GM19239 (cell line): ENCODE measurements around the gene MEOX1.
A peak's percentile ranks its signal among the peaks of the same experiment; 100 is the strongest.

ENCODE experiments used
- DNase-seq: peaks from one replicate; pipeline ENCODE4 v3.0.0; 2011; ENCODE audit warnings: low spot score; ENCODE audit not compliant: insufficient read length
- FAIRE-seq: peaks from 2 replicates; lab custom pipeline; 2011; peaks lifted over from hg19 to GRCh38; lab: Jason Lieb, UNC

The MEOX1 gene

GRCh38 chr17:43683928-43684653 is 22.4 kb upstream of the MEOX1 start:
- DNase-seq (no peak), FAIRE-seq (no peak)

- no peak for DNase-seq
- FAIRE-seq, result no peak
Observed at GRCh38 chr17:43680461-43680860, 18.7 kb upstream of the MEOX1 start.

GRCh38 chr17:43679911-43680310 is 18.2 kb upstream of the MEOX1 start:
- FAIRE-seq (no peak), DNase-seq (no peak)

GRCh38 chr17:43679401-43679800 is 17.7 kb upstream of the MEOX1 start:
- FAIRE-seq, result no peak

GRCh38 chr17:43676471-43676870 is 14.7 kb upstream of the MEOX1 start:
- no peak for FAIRE-seq
- no peak for DNase-seq

More at GRCh38 chr17:43679401-43679800, 17.7 kb upstream of the MEOX1 start:
- no peak for DNase-seq

GRCh38 chr17:43674394-43674793 is 12.7 kb upstream of the MEOX1 start:
- no peak for DNase-seq
- no peak for FAIRE-seq

GRCh38 chr17:43673516-43674323 is 12.0 kb upstream of the MEOX1 start:
- DNase-seq, result peak; percentile 39
- FAIRE-seq, result peak; percentile 56

GRCh38 chr17:43671755-43672519 is 10.2 kb upstream of the MEOX1 start:
- FAIRE-seq (no peak), DNase-seq (no peak)

- FAIRE-seq, result no peak
- no peak for DNase-seq
Observed at GRCh38 chr17:43671031-43671692, 9.4 kb upstream of the MEOX1 start.

GRCh38 chr17:43670645-43671030 is 8.9 kb upstream of the MEOX1 start:
- no peak for FAIRE-seq
- no peak for DNase-seq

GRCh38 chr17:43669971-43670644 is 8.4 kb upstream of the MEOX1 start:
- DNase-seq (no peak), FAIRE-seq (no peak)

GRCh38 chr17:43667947-43668348 is 6.2 kb upstream of the MEOX1 start:
- no peak for FAIRE-seq
- DNase-seq, result no peak

- DNase-seq, result no peak
- FAIRE-seq, result no peak
Observed at GRCh38 chr17:43667506-43667905, 5.8 kb upstream of the MEOX1 start.

GRCh38 chr17:43665937-43666236 is 4.2 kb upstream of the MEOX1 start:
- FAIRE-seq, result no peak
- no peak for DNase-seq

GRCh38 chr17:43665084-43665936 is 3.6 kb upstream of the MEOX1 start:
- FAIRE-seq, result no peak

GRCh38 chr17:43664096-43664495 is 2.4 kb upstream of the MEOX1 start:
- DNase-seq, result no peak
- no peak for FAIRE-seq

More at GRCh38 chr17:43665084-43665936, 3.6 kb upstream of the MEOX1 start:
- DNase-seq, result no peak

GRCh38 chr17:43663383-43663782 is 1.7 kb upstream of the MEOX1 start:
- no peak for FAIRE-seq
- no peak for DNase-seq

- FAIRE-seq (no peak), DNase-seq (no peak)
Observed at GRCh38 chr17:43662413-43663141, 855 bp upstream of the MEOX1 start.
